HEK293T (cell line): ENCODE measurements around the gene COL6A1.

Experiments
- CTCF ChIA-PET: fragments of 350-600 bp; formaldehyde crosslinking; extraction: SDS; loops from one replicate; lab custom pipeline; 2021; ENCODE audit warnings: antibody characterized with exemption, inconsistent platforms; lab: Yijun Ruan, JAX
- POLR2A ChIA-PET: fragments of 350-600 bp; formaldehyde crosslinking; extraction: SDS; loops from one replicate; lab custom pipeline; 2020; ENCODE audit warnings: antibody characterized with exemption, inconsistent platforms; lab: Yijun Ruan, JAX
- DNase-seq: peaks from one replicate; pipeline ENCODE4 v3.0.0; 2012; ENCODE audit warnings: mixed read lengths; ENCODE audit errors: extremely low spot score
- ARNT ChIP-seq: fragments of 450-650 bp; IDR thresholded peaks from 2 replicates; pipeline ENCODE4 v1.6.1; 2017; ENCODE audit warnings: mild to moderate bottlenecking
- BHLHE40 ChIP-seq: fragments of 450-650 bp; IDR thresholded peaks from 2 replicates; pipeline ENCODE4 v1.6.1; 2016; ENCODE audit warnings: mild to moderate bottlenecking, moderate library complexity, borderline replicate concordance
- CTBP1 ChIP-seq: fragments of 450-650 bp; IDR thresholded peaks from 2 replicates; pipeline ENCODE4 v1.6.1; 2016; ENCODE audit warnings: borderline replicate concordance
- ELF4 ChIP-seq: fragments of 450-650 bp; IDR thresholded peaks from 2 replicates; pipeline ENCODE4 v1.6.1; 2017; ENCODE audit warnings: antibody characterized with exemption
- FOXA1 ChIP-seq: fragments of 450-650 bp; IDR thresholded peaks from 2 replicates; pipeline ENCODE4 v1.6.1; 2016; ENCODE audit warnings: mild to moderate bottlenecking
- FOXK2 ChIP-seq: fragments of 450-650 bp; IDR thresholded peaks from 2 replicates; pipeline ENCODE4 v1.6.1; 2016; ENCODE audit warnings: mild to moderate bottlenecking
- FOXM1 ChIP-seq: fragments of 450-650 bp; IDR thresholded peaks from 2 replicates; pipeline ENCODE4 v1.6.1; 2017; ENCODE audit warnings: mild to moderate bottlenecking, borderline replicate concordance
- HDGF ChIP-seq: fragments of 450-650 bp; IDR thresholded peaks from 2 replicates; pipeline ENCODE4 v1.6.1; 2017; ENCODE audit warnings: antibody characterized with exemption, borderline replicate concordance
- L3MBTL2 ChIP-seq: fragments of 450-650 bp; conservative IDR thresholded peaks from 2 replicates; pipeline ENCODE4 v1.6.1; 2016; ENCODE audit warnings: mild to moderate bottlenecking
- LEF1 ChIP-seq: fragments of 450-650 bp; IDR thresholded peaks from 2 replicates; pipeline ENCODE4 v1.6.1; 2017; ENCODE audit warnings: mild to moderate bottlenecking, borderline replicate concordance
- NFRKB ChIP-seq: fragments of 450-650 bp; IDR thresholded peaks from 2 replicates; pipeline ENCODE4 v1.6.1; 2016; ENCODE audit warnings: mild to moderate bottlenecking, moderate library complexity
- PKNOX1 ChIP-seq: fragments of 450-650 bp; IDR thresholded peaks from 2 replicates; pipeline ENCODE4 v1.6.1; 2016
- SP1 ChIP-seq: fragments of 450-650 bp; IDR thresholded peaks from 2 replicates; pipeline ENCODE4 v1.6.1; 2017
- SUZ12 ChIP-seq: fragments of 450-650 bp; IDR thresholded peaks from 2 replicates; pipeline ENCODE4 v1.6.1; 2016; ENCODE audit warnings: mild to moderate bottlenecking
- TARDBP ChIP-seq: fragments of 450-650 bp; IDR thresholded peaks from 2 replicates; pipeline ENCODE4 v1.6.1; 2016
- ZNF384 ChIP-seq: fragments of 450-650 bp; IDR thresholded peaks from 2 replicates; pipeline ENCODE4 v1.6.1; 2016

The COL6A1 gene

DNA sequence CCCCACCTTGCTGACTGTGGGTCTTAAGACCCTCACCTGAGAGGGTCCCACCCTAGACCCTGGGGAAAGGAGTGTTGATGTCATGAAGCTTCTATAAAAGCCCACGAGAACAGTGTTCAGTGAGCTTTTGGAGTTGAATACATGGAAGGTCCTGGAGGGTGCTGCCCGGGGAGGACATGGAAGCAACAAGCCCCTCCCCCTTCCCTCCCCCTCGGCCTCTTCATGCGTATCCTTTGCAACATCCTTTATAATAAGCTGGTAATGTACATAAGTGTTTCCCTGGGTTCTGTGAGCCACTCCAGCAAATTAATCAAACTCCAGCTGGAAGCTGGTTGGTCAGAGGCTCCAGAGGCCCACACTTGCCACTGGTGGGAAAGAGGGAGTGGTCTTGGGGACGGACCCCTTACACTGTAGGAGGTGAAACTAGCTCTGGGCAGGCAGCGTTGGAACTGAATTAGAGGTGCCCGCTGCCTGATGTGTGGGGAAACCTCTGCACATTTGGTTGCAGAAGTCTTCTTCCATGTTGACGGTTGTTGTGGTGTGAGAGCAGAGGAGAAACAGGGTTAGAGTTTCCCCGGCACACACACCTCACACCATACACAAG is 14.7 kb upstream of the COL6A1 start:
- CTCF ChIA-PET = no interaction called here
- TF ChIP-seq ARNT (no peak), SP1 (no peak), FOXM1 (no peak), ELF4 (no peak), FOXA1 (no peak), TARDBP (no peak), HDGF (no peak)
- POLR2A ChIA-PET = no interaction called here
- no peak for DNase-seq

- DNase-seq = no peak
Observed at GRCh38 chr21:45969921-45970673, 11.5 kb upstream of the COL6A1 start.

DNA sequence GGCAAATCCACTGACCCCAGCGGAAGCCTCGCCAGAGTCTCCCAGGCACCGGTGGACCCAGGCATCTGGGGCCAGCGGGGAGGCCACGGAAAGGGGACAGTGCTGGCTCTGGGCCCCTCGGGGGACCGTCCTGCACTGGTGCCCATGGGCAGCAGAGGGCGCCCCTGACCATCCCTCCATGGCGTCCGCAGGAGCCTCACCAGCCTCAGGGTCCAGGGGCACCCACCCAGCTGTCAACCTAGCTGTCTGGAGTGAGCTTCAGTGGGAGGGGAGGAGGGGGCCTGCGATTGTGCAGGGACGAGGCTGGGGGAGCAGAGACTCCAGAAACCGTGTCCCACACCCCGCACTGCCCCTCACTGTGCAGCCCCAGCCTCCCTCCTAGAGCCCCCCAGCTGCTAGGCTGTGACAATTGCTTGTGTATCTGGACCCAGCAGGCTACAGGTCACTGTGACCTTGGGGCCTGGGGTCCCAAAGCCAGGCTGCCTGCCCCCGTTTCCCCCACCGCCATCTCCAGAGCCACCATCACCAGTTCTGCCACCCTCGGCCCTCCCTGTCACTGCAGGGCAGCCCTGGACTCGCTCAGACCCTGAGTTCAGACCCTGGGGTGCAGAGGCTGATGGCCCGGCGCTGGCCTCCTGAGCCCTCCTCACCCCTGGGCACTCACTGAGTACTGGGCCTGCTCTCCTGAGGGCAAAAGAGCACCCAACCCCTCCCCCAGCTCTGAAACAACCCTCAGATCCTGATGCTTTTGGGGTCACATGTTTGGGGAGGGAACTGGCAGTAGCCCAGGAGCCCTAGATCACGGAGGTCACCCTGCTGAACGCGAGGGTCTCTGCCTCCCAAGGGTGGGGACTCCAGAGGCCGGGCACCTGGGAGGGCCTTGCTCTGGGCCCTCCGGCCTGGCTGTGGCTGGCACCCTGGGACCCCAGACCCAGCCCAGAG is 10.6 kb upstream of the COL6A1 start:
- ChIA-PET POLR2A (no interaction called here), CTCF (interaction anchor here (0.7 to 1.7 kb wide), 5 partner anchors 12 to 697 kb away, joined by 3 to 9 read pairs (median 3); no protein-coding TSS in a partner anchor)
- TF ChIP-seq HDGF (no peak), PKNOX1 (no peak), NFRKB (no peak), SUZ12 (no peak)
- DNase-seq = peak; percentile 85

More at GRCh38 chr21:45969921-45970673, 11.5 kb upstream of the COL6A1 start:
- POLR2A ChIA-PET = no interaction called here
- TF ChIP-seq HDGF (0 out of 2 replicates have a peak, but pooled peaks have one; percentile 18), ELF4 (no peak), FOXK2 (no peak)
- CTCF ChIA-PET = interaction anchor here (0.6 to 1.7 kb wide), 7 partner anchors 12 to 1307 kb away, joined by 3 to 9 read pairs (median 3); no protein-coding TSS in a partner anchor

DNA sequence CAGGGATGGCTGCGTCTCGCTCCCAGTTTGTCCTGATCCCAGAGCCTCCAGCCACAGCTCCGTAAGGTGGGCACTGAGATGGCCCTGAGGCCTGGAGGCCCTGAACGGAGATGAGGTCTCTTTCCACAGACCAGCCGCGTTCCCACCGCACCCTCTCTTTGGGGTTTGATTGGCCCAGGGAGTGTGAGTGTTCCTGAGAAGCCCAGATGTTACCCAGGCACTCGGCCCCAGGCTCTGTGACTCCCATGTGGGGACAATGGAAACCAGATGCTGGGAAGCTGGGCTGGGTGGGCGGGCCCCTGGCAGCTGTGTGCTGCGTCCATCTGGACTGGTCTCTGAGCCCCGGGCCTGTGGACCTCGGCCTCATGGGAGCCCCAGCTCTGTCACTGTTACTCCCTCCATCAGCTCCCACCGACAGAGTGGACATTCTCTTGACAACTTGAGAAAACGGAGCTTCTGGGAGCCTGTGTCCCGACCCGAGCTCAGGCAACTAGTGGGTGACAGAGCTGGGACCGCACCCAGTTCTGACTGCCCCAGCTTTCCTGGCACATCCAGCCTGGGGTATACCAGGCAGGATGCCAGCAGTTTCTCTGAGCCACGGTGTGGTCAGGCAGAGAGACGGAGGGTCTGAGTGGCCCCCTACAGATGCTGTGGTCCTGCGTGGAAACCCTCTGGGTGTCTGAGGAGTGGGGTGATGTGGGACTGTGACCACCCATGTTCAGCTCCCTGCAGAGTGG is 9.8 kb upstream of the COL6A1 start:
- DNase-seq = no peak
- POLR2A ChIA-PET = interaction anchor here (0.6 to 1.4 kb wide), 3 partner anchors 126 to 314 kb away, joined by 3 read pairs; partner anchors contain the start of genes COL6A2 and YBEY
- no peak for TF ChIP-seq ELF4
- TF ChIP-seq PKNOX1 = no peak
- TF ChIP-seq TARDBP = no peak
- no peak for TF ChIP-seq L3MBTL2
- CTCF ChIA-PET = interaction anchor here (0.8 to 1.7 kb wide), 3 partner anchors 11 to 182 kb away, joined by 3 to 9 read pairs (median 4); no protein-coding TSS in a partner anchor

- no peak for DNase-seq
- POLR2A ChIA-PET = interaction anchor here (0.6 to 1.9 kb wide), 5 partner anchors 10 to 314 kb away, joined by 3 to 12 read pairs (median 3); partner anchors contain the start of genes COL6A2 and YBEY
- TF ChIP-seq SP1 (no peak), FOXA1 (no peak), NFRKB (no peak), FOXK2 (no peak), BHLHE40 (no peak), ARNT (no peak), ELF4 (no peak), ZNF384 (no peak), CTBP1 (no peak), HDGF (no peak), TARDBP (no peak), PKNOX1 (no peak), SUZ12 (no peak), LEF1 (no peak), FOXM1 (no peak), L3MBTL2 (no peak)
- CTCF ChIA-PET = interaction anchor here (0.6 kb wide), 1 partner anchor 175 kb away, joined by 7 read pairs; no protein-coding TSS in a partner anchor
Observed at GRCh38 chr21:45972353-45972715, 9.2 kb upstream of the COL6A1 start.
